GM23338 (cell line): Measurements from ENCODE around the gene KIAA1217. TPM values are rescaled to one million over a fixed set of nuclear protein-coding genes. Genes with fewer than 3 reads are reported as not detected.

Experiments
- ATAC-seq: fragments of 200-7000 bp; cut with Tn5 transposase; 3 replicates; pipeline ENCODE4 v1.9.1; 2020
- DNase-seq: peaks from one replicate; pipeline ENCODE4 v3.0.0-alpha.2; 2015; ENCODE audit warnings: low spot score
- H2AFZ ChIP-seq: fragments of 200-600 bp; sonication (generic); 2 replicates; pipeline ENCODE4 v1.8.0; 2016; ENCODE audit warnings: antibody characterized with exemption, mild to moderate bottlenecking, moderate library complexity
- H3F3A ChIP-seq: fragments of 200-600 bp; sonication (generic); replicated peaks from 2 replicates; pipeline ENCODE4 v1.8.0; 2017; ENCODE audit warnings: antibody characterized with exemption, mixed run types, low read depth
- H3K27ac ChIP-seq: fragments of 200-600 bp; sonication (generic); 2 replicates; pipeline ENCODE4 v1.6.1; 2016; ENCODE audit warnings: low read depth
- H3K27me3 ChIP-seq: fragments of 200-600 bp; sonication (generic); 2 replicates; pipeline ENCODE4 v1.8.0; 2016; ENCODE audit warnings: mild to moderate bottlenecking, mixed run types, moderate library complexity; ENCODE audit not compliant: insufficient read depth
- H3K36me3 ChIP-seq: fragments of 200-600 bp; sonication (generic); 2 replicates; pipeline ENCODE4 v1.8.0; 2016; ENCODE audit warnings: mild to moderate bottlenecking; ENCODE audit not compliant: insufficient read depth
- H3K4me1 ChIP-seq: fragments of 200-600 bp; sonication (generic); 2 replicates; pipeline ENCODE4 v1.8.0; 2016; ENCODE audit warnings: mild to moderate bottlenecking, moderate library complexity; ENCODE audit not compliant: insufficient read depth
- H3K4me2 ChIP-seq: fragments of 200-600 bp; sonication (generic); 2 replicates; pipeline ENCODE4 v1.7.1; 2017; ENCODE audit warnings: mixed run types
- H3K4me3 ChIP-seq: fragments of 200-600 bp; sonication (generic); 2 replicates; pipeline ENCODE4 v1.6.1; 2016; ENCODE audit warnings: mixed run types
- H3K79me2 ChIP-seq: fragments of 200-600 bp; sonication (generic); replicated peaks from 2 replicates; pipeline ENCODE4 v1.8.0; 2017; ENCODE audit warnings: mild to moderate bottlenecking; ENCODE audit not compliant: insufficient read depth
- H3K9me2 ChIP-seq: fragments of 200-600 bp; sonication (generic); 2 replicates; pipeline ENCODE4 v1.8.0; 2017; ENCODE audit not compliant: insufficient read depth
- H4K20me1 ChIP-seq: fragments of 200-600 bp; sonication (generic); replicated peaks from 2 replicates; pipeline ENCODE4 v1.8.0; 2017; ENCODE audit warnings: mild to moderate bottlenecking; ENCODE audit not compliant: insufficient read depth
- H3K27ac Mint-ChIP-seq: 2 replicates; pipeline ENCODE4 v1.8.0; 2020; ENCODE audit warnings: inconsistent platforms, mild to moderate bottlenecking, moderate library complexity, mixed read lengths
- H3K27me3 Mint-ChIP-seq: 3 replicates; pipeline ENCODE4 v1.8.0; 2022; ENCODE audit warnings: low read depth, mild to moderate bottlenecking, moderate library complexity, mixed read lengths, inconsistent platforms; ENCODE audit not compliant: insufficient read depth, poor library complexity
- H3K36me3 Mint-ChIP-seq: 3 replicates; pipeline ENCODE4 v1.8.0; 2021; ENCODE audit warnings: low read depth, mild to moderate bottlenecking, inconsistent platforms, moderate library complexity, mixed read lengths
- H3K4me1 Mint-ChIP-seq: 3 replicates; pipeline ENCODE4 v1.8.0; 2020; ENCODE audit warnings: mild to moderate bottlenecking, inconsistent platforms, mixed read lengths
- H3K4me3 Mint-ChIP-seq: 3 replicates; pipeline ENCODE4 v1.8.0; 2021; ENCODE audit warnings: moderate library complexity, mild to moderate bottlenecking, inconsistent platforms, mixed read lengths
- H3K9me3 Mint-ChIP-seq: 3 replicates; pipeline ENCODE4 v1.8.0; 2020; ENCODE audit warnings: moderate library complexity, mild to moderate bottlenecking, inconsistent platforms, mixed read lengths
- CREB1 ChIP-seq: fragments of 250-450 bp; sonication (Bioruptor Pico); IDR thresholded peaks from 2 replicates; pipeline ENCODE4 v1.5.0; 2020; ENCODE audit warnings: low read depth, mild to moderate bottlenecking, moderate library complexity
- CTCF ChIP-seq, 2 experiments: fragments of 200-600 bp in 1 of 2; sonication (generic) in 1 of 2; conservative IDR thresholded peaks; 2 replicates each; pipeline versions ENCODE4 v1.5.1 to v1.6.1; 2016 to 2017; ENCODE audit warnings: antibody characterized with exemption in 2 of 2, low read depth in 2 of 2, mild to moderate bottlenecking in 2 of 2, moderate library complexity in 1 of 2
- ETS1 ChIP-seq: IDR thresholded peaks from 2 replicates; pipeline ENCODE4 v1.6.1; 2016; ENCODE audit warnings: antibody characterized with exemption
- EZH2 ChIP-seq: fragments of 200-600 bp; sonication (generic); IDR thresholded peaks from one replicate; pipeline ENCODE4 v1.8.0; 2017; ENCODE audit warnings: antibody characterized with exemption, mild to moderate bottlenecking, low read depth; ENCODE audit not compliant: unreplicated experiment
- EZH2phosphoT487 ChIP-seq: fragments of 200-600 bp; sonication (generic); IDR thresholded peaks from one replicate; pipeline ENCODE4 v1.8.1; 2018; ENCODE audit warnings: antibody characterized with exemption; ENCODE audit not compliant: unreplicated experiment
- JUNB ChIP-seq: IDR thresholded peaks from one replicate; pipeline ENCODE4 v1.6.1; 2016; ENCODE audit warnings: antibody characterized with exemption; ENCODE audit not compliant: unreplicated experiment
- NANOG ChIP-seq: IDR thresholded peaks from 2 replicates; pipeline ENCODE4 v1.6.1; 2016; ENCODE audit warnings: antibody characterized with exemption, borderline replicate concordance
- POLR2AphosphoS5 ChIP-seq: IDR thresholded peaks from 2 replicates; pipeline ENCODE4 v1.6.1; 2016; ENCODE audit warnings: antibody characterized with exemption, low read depth
- REST ChIP-seq: IDR thresholded peaks from one replicate; pipeline ENCODE4 v1.6.1; 2018; ENCODE audit warnings: antibody characterized with exemption; ENCODE audit not compliant: unreplicated experiment
- STAT1 ChIP-seq: IDR thresholded peaks from one replicate; pipeline ENCODE4 v1.6.1; 2016; ENCODE audit warnings: antibody characterized with exemption; ENCODE audit not compliant: unreplicated experiment
- ZNF114 ChIP-seq: fragments of 250-450 bp; sonication (Bioruptor Pico); IDR thresholded peaks from 2 replicates; pipeline ENCODE4 v1.5.0; 2020; ENCODE audit warnings: mild to moderate bottlenecking, moderate library complexity
- ZNF331 ChIP-seq: fragments of 250-450 bp; sonication (Bioruptor Pico); IDR thresholded peaks from 2 replicates; pipeline ENCODE4 v1.5.0; 2020; ENCODE audit warnings: low read depth, mild to moderate bottlenecking, moderate library complexity
- ZNF462 ChIP-seq: fragments of 250-450 bp; sonication (Bioruptor Pico); IDR thresholded peaks from 2 replicates; pipeline ENCODE4 v1.5.0; 2020; ENCODE audit warnings: mild to moderate bottlenecking, moderate library complexity
- polyA plus RNA-seq: library from polyadenylated mRNA; unstranded; fragments of >200 nt; fragmentation: Nextera tagmentation; extraction: Ambion mirVana; gene quantifications from 2 replicates; pipeline ENCODE4 v1.2.1, GENCODE V29; 2016
- total RNA-seq: library from RNA; depleted of rRNA; stranded (reverse); fragments of >200 nt; shearing (Covaris generic); gene quantifications from 2 replicates; pipeline ENCODE4 v1.2.3, GENCODE V29; 2014

Gene KIAA1217
- total and polyA plus RNA-seq, 2 experiments from 2014 or later, result 6.4 to 9.1 TPM

- TF ChIP-seq ZNF462 (CRISPR knock-in tag) (no peak), NANOG (no peak)
These were observed 19.7 kb downstream of the KIAA1217 start (continued) for GRCh38 chr10:24228642-24229041.

- ATAC-seq (no peak), DNase-seq (no peak)
- Mint-ChIP-seq H3K9me3 (no peaks in the 10 kb centered on the region), H3K4me1 (no peaks in the 10 kb centered on the region; the same call in 2 of the 3 replicates), H3K27me3 (peaks cover 2% of the 10 kb centered on the region), H3K36me3 (peaks cover 10% of the 10 kb centered on the region), H3K4me3 (no peak overlapping the region), H3K27ac (no peak overlapping the region)
- H2AFZ ChIP-seq, result no peak overlapping the region
- H3K79me2 ChIP-seq, result no peaks in the 10 kb centered on the region
- no peaks in the 10 kb centered on the region for H4K20me1 ChIP-seq
- no peaks in the 10 kb centered on the region for H3K36me3 ChIP-seq
- no peak overlapping the region for H3K4me2 ChIP-seq
- no peak overlapping the region for H3K4me3 ChIP-seq
- no peak overlapping the region for H3K27ac ChIP-seq
- H3K27me3 ChIP-seq, result no peaks in the 10 kb centered on the region
- no peaks in the 10 kb centered on the region for H3K4me1 ChIP-seq
- H3F3A ChIP-seq, result no peaks in the 10 kb centered on the region
- no peaks in the 10 kb centered on the region for H3K9me2 ChIP-seq
- TF ChIP-seq REST, result no peak
- TF ChIP-seq POLR2AphosphoS5, result no peak
- TF ChIP-seq EZH2, result no peak
- no peak for TF ChIP-seq EZH2phosphoT487
- TF ChIP-seq ETS1, result no peak
- no peak for TF ChIP-seq JUNB
- no peak for TF ChIP-seq ZNF114 (CRISPR knock-in tag)
- no peak for TF ChIP-seq ZNF331 (CRISPR knock-in tag)
- no peak for TF ChIP-seq NANOG
- TF ChIP-seq STAT1, result no peak
- no peak for TF ChIP-seq CREB1 (CRISPR knock-in tag)
- TF ChIP-seq CTCF (conservative IDR thresholded peaks at IDR 0.05; ENCODE audit: low read depth in 2 of 2), result no peak
These were observed 21.0 kb downstream of the KIAA1217 start for GRCh38 chr10:24229909-24230308.
